BE2C (cell line): ENCODE measurements around the gene CFAP100.

ENCODE experiments used
- DNase-seq: peaks from one replicate; pipeline ENCODE4 v3.0.0-alpha.2; 2020
- H3K27me3 ChIP-seq: fragments of 250-450 bp; sonication (Bioruptor Pico); 2 replicates; pipeline ENCODE4 v1.5.1; 2020; ENCODE audit warnings: mild to moderate bottlenecking
- H3K36me3 ChIP-seq: fragments of 250-450 bp; sonication (Bioruptor Pico); 2 replicates; pipeline ENCODE4 v1.5.1; 2020; ENCODE audit warnings: mild to moderate bottlenecking
- H3K4me1 ChIP-seq: fragments of 250-450 bp; sonication (Bioruptor Pico); 2 replicates; pipeline ENCODE4 v1.5.1; 2020
- H3K4me3 ChIP-seq: 2 replicates; pipeline ENCODE4 v1.5.1; 2011; ENCODE audit warnings: low read depth, low read length
- H3K9me3 ChIP-seq: fragments of 250-450 bp; sonication (Bioruptor Pico); 2 replicates; pipeline ENCODE4 v1.5.1; 2020
- TF ChIP-seq, protein P1 (sequence below): IDR thresholded peaks from 2 replicates; pipeline ENCODE4 v1.5.1; 2012; ENCODE audit warnings: mild to moderate bottlenecking, low read depth, low read length

Gene CFAP100

DNA sequence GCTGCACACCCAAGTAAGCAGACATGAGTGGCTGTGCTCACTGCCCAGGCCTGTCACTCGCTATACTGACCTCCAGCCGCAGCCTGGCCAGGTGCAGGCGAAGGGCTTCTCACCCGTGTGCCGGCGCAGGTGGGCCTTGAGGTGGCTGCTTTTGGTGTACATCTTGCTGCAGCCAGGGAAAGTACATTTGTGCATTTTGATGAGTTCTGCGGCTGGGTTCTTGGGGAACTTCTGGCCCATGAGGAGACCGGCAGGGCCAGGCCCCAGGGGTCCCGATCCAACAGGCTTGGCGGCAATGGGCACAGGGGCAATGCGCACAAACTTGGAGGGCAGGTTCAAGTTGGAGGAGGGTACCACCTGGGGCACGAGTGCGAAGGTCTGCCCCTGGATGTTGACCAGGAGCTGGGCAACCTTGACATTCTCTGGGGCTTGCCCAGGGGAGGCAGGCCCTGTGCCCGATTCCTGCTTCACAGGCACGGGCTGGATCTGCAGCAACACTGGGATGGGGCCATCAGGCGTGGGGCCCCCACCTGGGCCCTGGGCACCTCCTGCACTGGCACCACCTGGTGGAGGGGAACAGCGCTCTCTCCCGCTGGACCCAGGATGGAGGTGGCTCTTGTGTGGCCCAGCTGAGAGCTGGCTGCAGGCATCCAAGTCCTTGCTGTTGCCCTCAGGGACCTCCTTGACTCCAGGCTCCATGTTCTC lies 42.8 kb upstream of the CFAP100 start:
- H3K9me3 ChIP-seq, result no peaks in the 10 kb centered on the region
- H3K36me3 ChIP-seq, result no peaks in the 10 kb centered on the region
- H3K4me3 ChIP-seq, result no peak overlapping the region
- peaks cover 8% of the 10 kb centered on the region for H3K4me1 ChIP-seq
- no peak for DNase-seq
- H3K27me3 ChIP-seq, result no peaks in the 10 kb centered on the region
- TF ChIP-seq, protein P1, sequence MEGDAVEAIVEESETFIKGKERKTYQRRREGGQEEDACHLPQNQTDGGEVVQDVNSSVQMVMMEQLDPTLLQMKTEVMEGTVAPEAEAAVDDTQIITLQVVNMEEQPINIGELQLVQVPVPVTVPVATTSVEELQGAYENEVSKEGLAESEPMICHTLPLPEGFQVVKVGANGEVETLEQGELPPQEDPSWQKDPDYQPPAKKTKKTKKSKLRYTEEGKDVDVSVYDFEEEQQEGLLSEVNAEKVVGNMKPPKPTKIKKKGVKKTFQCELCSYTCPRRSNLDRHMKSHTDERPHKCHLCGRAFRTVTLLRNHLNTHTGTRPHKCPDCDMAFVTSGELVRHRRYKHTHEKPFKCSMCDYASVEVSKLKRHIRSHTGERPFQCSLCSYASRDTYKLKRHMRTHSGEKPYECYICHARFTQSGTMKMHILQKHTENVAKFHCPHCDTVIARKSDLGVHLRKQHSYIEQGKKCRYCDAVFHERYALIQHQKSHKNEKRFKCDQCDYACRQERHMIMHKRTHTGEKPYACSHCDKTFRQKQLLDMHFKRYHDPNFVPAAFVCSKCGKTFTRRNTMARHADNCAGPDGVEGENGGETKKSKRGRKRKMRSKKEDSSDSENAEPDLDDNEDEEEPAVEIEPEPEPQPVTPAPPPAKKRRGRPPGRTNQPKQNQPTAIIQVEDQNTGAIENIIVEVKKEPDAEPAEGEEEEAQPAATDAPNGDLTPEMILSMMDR, result peak; percentile 7; the same call in 1 of the 2 replicates

DNA sequence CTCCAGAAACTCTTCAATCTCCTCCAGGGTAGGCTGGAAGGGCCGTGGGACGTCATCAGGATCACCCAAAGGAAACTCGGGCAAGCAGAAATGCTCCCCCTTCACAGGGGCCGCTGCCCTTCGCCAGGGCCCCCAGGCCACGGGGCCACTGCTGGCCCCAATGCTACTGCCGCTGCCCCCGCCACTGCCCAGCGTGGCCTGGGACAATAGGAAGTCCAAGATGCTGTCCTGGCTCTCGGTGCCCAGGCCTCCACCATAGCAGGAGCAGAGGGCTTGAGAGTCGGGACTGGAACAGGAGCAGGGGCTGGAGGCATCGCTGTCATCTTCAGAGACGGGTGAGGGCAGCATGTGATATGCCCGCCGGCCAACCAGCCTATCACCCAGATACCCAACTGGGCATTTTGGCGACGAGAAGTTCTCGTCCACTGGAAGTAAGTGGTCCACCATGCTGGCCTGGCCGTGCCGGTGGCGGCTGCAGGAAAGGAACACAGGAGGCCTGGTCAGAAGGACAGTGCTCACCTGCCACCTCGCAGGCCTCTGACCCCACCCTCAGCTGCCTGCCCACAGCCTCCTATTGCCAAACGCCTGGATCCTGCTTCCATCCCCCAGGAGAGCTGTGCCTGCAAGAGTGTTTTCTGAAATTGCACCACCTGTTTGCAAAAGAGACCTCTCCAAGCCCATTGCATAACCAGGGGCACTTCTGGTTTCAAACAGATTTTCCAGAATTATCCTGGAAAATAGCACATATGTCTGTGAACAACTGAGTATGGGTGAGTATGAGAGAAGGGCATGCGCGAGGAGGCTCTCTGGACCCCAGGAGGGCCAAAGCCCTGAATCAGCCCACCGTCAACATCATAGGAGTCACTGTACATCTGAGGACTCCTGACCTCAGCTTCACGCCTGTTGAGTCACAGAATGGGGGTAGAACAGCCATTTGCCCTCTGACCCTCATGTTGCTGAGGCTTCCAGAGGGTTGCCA lies 41.9 kb upstream of the CFAP100 start:
- DNase-seq, result no peak
- TF ChIP-seq, protein P1, result no peak
- no peaks in the 10 kb centered on the region for H3K9me3 ChIP-seq

DNA sequence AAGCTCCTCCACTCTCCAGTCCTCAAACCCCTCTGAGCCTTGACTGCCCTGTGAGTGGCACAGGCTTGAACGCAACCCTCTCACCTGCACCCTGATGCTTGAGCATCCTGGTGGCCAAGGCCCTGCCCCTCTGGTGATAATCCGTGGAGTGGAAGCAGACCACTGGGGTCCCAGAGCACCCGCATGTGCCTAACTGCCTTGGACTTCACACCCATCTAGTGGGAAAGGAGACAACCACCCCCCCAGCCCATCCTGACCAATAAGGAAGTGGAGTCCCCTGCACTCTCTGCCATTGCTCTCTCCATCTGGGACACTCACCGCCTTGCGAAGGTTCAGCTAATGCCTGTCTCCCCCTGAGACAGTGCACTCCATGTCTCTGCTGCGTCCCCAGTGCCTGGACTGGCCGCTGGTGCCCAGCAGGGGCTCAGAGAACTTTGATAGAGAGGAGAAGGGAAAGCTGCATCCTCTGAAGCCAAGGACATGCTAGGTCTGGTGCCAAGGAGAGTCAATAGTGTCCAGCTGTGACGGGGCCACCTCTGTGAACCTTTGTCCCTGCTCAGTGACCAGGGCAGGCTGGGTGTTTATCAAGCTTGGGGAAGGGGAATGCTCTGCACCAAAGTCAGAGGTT lies 40.9 kb upstream of the CFAP100 start:
- H3K36me3 ChIP-seq, result no peaks in the 10 kb centered on the region
- TF ChIP-seq, protein P1, result no peak
- H3K27me3 ChIP-seq, result peaks cover 3% of the 10 kb centered on the region; the same call in 1 of the 2 replicates
- no peak for DNase-seq
- no peaks in the 10 kb centered on the region for H3K9me3 ChIP-seq
- H3K4me3 ChIP-seq, result no peak overlapping the region
- H3K4me1 ChIP-seq, result peaks cover 8% of the 10 kb centered on the region

More for the DNA sequence above, 41.9 kb upstream of the CFAP100 start:
- peaks cover 2% of the 10 kb centered on the region; the same call in 1 of the 2 replicates for H3K27me3 ChIP-seq
- peaks cover 8% of the 10 kb centered on the region for H3K4me1 ChIP-seq
- no peak overlapping the region for H3K4me3 ChIP-seq
- H3K36me3 ChIP-seq, result no peaks in the 10 kb centered on the region

- TF ChIP-seq, protein P1, result no peak
- no peak overlapping the region for H3K4me3 ChIP-seq
- H3K36me3 ChIP-seq, result no peaks in the 10 kb centered on the region
- DNase-seq, result no peak
- H3K9me3 ChIP-seq, result no peaks in the 10 kb centered on the region
- peaks cover 3% of the 10 kb centered on the region; the same call in 1 of the 2 replicates for H3K27me3 ChIP-seq
- H3K4me1 ChIP-seq, result peaks cover 8% of the 10 kb centered on the region
These were observed 39.9 kb upstream of the CFAP100 start for GRCh38 chr3:126354776-126355175.

GRCh38 chr3:126355251-126355650 lies 39.5 kb upstream of the CFAP100 start:
- Histone ChIP-seq H3K4me3 (peak overlapping the region; percentile 87), H3K9me3 (no peaks in the 10 kb centered on the region), H3K27me3 (peaks cover 3% of the 10 kb centered on the region; the same call in 1 of the 2 replicates), H3K4me1 (peaks cover 8% of the 10 kb centered on the region), H3K36me3 (no peaks in the 10 kb centered on the region)
- no peak for DNase-seq
- TF ChIP-seq, protein P1, result no peak
